Esophagus muscularis mucosa (tissue), 3 donors: ENCODE measurements around the gene NCLN.

Experiments used
- EP300 ChIP-seq: sonication (generic); formaldehyde crosslinking; IDR thresholded peaks from one replicate; pipeline ENCODE4 v1.6.1; 2017; ENCODE audit warnings: antibody characterized with exemption
- TF ChIP-seq, protein P1 (sequence below), 3 experiments: fragments of 200-600 bp in 2 of 3; fragments of 450-650 bp in 1 of 3; sonication (generic) in 2 of 3; IDR thresholded peaks; one replicate each; pipeline ENCODE4 v1.5.1; 2017 to 2019; ENCODE audit warnings: antibody characterized with exemption in 3 of 3, mild to moderate bottlenecking in 2 of 3, moderate library complexity in 1 of 3

DNA sequence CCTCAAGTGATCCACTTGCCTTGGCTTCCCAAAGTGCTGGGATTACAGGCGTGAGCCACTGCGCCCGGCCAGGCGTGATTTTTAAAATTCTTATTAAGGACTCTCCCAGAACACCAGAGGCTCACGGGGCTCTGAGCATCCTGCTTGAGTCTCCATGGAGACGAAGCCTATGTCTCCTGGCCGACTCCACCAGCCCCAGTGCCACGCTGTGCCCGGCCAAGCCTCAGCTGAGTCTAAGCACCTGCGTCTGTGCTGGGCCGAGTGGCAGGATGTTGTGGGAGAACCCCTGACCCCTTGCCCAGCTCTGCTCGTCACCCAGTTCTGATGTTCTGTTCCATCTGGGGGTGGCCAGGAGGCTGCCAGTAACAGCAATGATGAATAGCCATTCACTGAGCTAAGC lies 34.8 kb downstream of the NCLN start:
- TF ChIP-seq EP300, result no peak
- TF ChIP-seq, protein P1, sequence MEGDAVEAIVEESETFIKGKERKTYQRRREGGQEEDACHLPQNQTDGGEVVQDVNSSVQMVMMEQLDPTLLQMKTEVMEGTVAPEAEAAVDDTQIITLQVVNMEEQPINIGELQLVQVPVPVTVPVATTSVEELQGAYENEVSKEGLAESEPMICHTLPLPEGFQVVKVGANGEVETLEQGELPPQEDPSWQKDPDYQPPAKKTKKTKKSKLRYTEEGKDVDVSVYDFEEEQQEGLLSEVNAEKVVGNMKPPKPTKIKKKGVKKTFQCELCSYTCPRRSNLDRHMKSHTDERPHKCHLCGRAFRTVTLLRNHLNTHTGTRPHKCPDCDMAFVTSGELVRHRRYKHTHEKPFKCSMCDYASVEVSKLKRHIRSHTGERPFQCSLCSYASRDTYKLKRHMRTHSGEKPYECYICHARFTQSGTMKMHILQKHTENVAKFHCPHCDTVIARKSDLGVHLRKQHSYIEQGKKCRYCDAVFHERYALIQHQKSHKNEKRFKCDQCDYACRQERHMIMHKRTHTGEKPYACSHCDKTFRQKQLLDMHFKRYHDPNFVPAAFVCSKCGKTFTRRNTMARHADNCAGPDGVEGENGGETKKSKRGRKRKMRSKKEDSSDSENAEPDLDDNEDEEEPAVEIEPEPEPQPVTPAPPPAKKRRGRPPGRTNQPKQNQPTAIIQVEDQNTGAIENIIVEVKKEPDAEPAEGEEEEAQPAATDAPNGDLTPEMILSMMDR (IDR thresholded peaks at IDR 0.05), result no peak
